PC-3 (cell line): ENCODE measurements around the gene ARL14.

ENCODE experiments used
- EZH2 ChIP-seq: fragments of 300-600 bp; sonication (generic); IDR thresholded peaks from one replicate; pipeline ENCODE4 v1.6.1; 2017; ENCODE audit warnings: antibody characterized with exemption, mild to moderate bottlenecking, low read length; ENCODE audit not compliant: unreplicated experiment
- TF ChIP-seq, protein P1 (sequence below): fragments of 300-600 bp; sonication (generic); conservative IDR thresholded peaks from 2 replicates; pipeline ENCODE4 v1.5.1; 2017; ENCODE audit warnings: antibody characterized with exemption, low read depth, mild to moderate bottlenecking, low read length

DNA sequence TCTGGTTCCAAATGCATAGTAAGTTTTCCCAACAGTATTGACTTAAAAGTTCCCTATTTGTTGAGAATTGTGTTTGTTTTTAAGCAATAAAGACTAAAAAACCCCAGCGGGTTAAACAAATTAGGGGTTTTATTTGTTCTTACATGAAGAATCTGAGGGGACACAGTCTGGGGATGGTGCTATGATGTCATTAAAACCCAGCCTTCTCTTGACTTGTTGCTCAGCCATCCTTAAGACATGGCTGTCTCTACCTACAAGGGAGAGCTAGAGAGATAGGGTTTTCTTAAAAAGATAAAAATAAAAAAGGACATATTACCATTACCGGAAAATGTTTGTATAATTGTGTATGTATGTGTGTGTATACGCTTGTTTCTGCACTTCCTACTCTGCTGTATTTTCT lies 11.7 kb upstream of the ARL14 start:
- TF ChIP-seq, protein P1, sequence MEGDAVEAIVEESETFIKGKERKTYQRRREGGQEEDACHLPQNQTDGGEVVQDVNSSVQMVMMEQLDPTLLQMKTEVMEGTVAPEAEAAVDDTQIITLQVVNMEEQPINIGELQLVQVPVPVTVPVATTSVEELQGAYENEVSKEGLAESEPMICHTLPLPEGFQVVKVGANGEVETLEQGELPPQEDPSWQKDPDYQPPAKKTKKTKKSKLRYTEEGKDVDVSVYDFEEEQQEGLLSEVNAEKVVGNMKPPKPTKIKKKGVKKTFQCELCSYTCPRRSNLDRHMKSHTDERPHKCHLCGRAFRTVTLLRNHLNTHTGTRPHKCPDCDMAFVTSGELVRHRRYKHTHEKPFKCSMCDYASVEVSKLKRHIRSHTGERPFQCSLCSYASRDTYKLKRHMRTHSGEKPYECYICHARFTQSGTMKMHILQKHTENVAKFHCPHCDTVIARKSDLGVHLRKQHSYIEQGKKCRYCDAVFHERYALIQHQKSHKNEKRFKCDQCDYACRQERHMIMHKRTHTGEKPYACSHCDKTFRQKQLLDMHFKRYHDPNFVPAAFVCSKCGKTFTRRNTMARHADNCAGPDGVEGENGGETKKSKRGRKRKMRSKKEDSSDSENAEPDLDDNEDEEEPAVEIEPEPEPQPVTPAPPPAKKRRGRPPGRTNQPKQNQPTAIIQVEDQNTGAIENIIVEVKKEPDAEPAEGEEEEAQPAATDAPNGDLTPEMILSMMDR, result no peak
- TF ChIP-seq EZH2, result no peak
